Measurements from ENCODE around the gene EXD3. TPM values are rescaled to one million over a fixed set of nuclear protein-coding genes. Genes with fewer than 3 reads are reported as not detected.
"Not testable (repeated sequence)": the region's sequence is repeated elsewhere in the genome, so short reads cannot be mapped to it uniquely, and the experiment has no call there.

EXD3 gene
- polyA plus RNA-seq, 3 donors, result 12.0 to 35.4 (median 16.6) TPM

GRCh38 chr9:137359850-137360249, 63.1 kb downstream of the EXD3 start:
- DNase-seq (ENCODE audit: extremely low read depth in 1 of 11, low read depth in 9 of 11, low spot score in 4 of 11), result no peak

GRCh38 chr9:137358126-137358525, 64.8 kb downstream of the EXD3 start:
- DNase-seq (ENCODE audit: extremely low read depth in 1 of 11, low read depth in 9 of 11, low spot score in 4 of 11), result no peak

DNA sequence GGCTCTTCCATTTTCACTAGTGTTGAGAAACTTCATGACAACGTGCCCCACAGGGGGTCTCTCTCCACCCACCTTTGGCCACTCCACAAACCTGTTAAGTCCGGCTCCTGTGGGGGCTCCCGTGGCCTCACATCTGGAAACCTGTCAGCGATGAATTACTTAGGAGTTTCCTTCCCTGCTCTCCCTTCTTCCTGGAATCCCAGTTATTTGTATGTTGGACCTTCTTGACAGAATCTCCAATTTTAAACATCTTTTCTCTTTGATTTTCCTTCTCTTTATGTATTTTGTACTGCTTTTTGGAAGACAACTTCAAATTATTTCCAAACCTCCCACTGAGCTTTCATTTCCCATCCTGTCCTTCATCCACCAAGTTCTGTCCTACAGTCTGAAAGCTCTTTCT, 65.8 kb downstream of the EXD3 start:
- no peak for DNase-seq (ENCODE audit: extremely low read depth in 1 of 11, low read depth in 9 of 11, low spot score in 4 of 11)

- DNase-seq (ENCODE audit: extremely low read depth in 1 of 11, low read depth in 9 of 11, low spot score in 4 of 11), result no peak
These were observed 67.1 kb downstream of the EXD3 start for GRCh38 chr9:137355761-137356365.

DNA sequence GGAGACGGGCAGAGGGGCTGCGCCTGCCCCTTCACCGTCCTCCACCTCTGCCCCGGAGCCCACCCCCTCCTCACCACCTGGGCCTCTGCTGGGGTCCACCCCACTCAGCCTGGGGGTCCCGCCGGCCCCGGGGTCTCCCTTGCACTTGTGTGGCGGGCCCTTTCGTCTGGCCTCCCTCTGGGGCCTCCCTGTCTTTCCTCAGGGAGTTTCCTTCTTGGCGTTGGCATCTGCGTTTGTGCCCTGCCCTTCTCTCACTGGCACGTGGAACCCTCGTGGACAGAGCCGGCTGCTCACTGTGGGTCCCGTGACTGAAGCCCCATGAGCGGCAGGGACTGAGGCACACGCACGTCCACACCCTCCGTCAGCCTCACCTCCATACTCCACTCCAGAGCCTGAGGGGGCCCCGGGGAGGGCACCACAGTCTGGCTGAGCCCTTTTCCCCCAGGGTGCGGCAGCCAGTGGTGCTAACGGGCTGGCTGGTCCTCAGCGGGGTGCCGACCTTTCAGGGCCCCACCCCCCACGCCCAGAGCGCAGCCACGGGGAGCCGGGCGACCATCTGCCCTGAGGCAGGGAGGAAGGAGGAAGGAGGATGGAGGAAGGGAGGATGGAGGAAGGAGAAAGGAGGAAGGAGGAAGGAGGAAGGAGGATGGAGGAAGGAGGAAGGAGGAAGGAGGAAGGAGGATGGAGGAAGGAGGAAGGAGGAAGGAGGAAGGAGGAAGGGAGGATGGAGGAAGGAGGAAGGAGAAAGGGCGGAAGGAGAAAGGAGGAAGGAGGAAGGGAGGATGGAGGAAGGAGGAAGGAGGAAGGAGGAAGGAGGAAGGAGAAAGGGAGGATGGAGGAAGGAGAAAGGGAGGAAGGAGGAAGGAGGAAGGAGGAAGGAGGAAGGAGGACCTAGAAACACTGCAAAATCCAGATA, 67.9 kb downstream of the EXD3 start:
- DNase-seq (ENCODE audit: extremely low read depth in 1 of 11, low read depth in 9 of 11, low spot score in 4 of 11), result no peak

GRCh38 chr9:137354153-137354844, 68.7 kb downstream of the EXD3 start:
- no peak for DNase-seq (ENCODE audit: extremely low read depth in 1 of 11, low read depth in 9 of 11, low spot score in 4 of 11)

GRCh38 chr9:137353223-137354152, 69.5 kb downstream of the EXD3 start:
- DNase-seq (ENCODE audit: extremely low read depth in 1 of 11, low read depth in 9 of 11, low spot score in 4 of 11), result no peak

DNA sequence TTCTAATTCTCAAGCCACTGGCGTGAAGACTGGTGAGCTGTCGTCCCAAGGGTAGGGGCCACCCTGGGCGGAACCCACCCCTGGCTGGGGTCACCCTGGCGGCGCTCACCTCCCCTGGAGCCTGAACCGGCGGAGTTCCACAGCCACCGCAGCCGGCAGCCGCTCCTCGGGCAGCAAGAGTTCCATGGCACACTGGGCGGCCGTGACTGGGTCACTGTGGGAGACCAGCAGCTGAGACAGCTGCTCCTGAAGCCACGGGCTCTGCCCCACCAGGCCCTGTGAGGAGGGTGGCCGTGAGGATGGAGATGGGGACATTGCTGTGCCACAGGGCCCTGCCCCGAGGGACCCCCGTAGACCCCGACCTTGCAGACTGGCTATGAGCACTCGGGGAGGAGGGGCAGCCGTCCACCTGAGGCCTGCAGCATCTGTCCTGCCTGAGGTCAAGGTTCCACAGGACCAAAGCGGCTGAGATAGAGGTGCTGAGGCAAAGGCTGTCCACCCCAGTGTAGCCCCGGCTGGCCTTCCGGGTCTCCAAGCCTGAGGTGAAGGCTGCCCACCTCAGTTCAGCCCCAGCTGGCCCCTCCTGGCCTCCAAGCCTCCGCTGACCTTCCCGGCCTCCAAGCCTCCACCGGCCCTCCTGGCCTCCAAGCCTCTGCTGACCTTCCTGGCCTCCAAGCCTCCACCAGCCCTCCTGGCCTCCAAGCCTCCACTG, 70.3 kb downstream of the EXD3 start:
- no peak for DNase-seq (ENCODE audit: extremely low read depth in 1 of 11, low read depth in 9 of 11, low spot score in 4 of 11)

DNA sequence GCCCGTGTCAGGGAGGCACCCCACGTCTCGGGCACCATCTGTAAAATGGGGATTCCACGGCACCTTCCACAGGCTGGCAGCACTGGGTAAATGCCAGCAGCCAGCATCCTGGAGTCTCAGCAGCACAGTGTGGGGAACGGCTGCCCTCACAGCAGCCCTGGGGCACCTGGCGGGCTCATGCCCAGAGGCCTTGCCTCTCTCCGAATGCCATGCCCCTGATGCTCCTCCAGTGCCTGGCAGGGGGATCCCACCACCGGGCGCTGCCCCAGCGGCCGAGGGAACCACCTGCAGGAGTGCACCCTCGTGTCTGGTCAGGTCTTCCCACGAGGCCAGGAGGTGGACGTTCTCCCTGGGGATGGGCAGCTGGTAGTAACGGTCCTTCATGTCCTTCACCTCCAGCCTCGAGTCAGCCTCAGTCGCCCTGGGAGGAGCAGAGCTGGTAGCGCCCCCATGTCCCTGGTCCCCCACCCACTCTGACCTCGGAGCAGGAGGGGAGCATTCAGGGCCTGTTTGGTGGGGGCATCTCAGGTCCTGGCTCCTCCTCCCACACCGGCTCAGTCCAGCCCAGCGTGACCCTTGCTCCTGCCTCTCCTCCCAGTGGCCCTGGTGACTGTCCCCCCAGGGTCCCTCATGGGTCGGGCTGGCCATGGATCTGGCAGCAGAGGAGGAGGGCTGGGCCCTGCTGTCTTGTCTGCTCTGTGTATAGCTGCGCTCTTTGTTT, 71.0 kb downstream of the EXD3 start:
- DNase-seq (ENCODE audit: extremely low read depth in 1 of 11, low read depth in 9 of 11, low spot score in 4 of 11), result no peak

GRCh38 chr9:137350696-137351584, 72.0 kb downstream of the EXD3 start:
- no peak for DNase-seq (ENCODE audit: extremely low read depth in 1 of 11, low read depth in 9 of 11, low spot score in 4 of 11)

- DNase-seq (ENCODE audit: extremely low read depth in 1 of 11, low read depth in 9 of 11, low spot score in 4 of 11), result no peak
These were observed 73.4 kb downstream of the EXD3 start for GRCh38 chr9:137349471-137350033.

DNA sequence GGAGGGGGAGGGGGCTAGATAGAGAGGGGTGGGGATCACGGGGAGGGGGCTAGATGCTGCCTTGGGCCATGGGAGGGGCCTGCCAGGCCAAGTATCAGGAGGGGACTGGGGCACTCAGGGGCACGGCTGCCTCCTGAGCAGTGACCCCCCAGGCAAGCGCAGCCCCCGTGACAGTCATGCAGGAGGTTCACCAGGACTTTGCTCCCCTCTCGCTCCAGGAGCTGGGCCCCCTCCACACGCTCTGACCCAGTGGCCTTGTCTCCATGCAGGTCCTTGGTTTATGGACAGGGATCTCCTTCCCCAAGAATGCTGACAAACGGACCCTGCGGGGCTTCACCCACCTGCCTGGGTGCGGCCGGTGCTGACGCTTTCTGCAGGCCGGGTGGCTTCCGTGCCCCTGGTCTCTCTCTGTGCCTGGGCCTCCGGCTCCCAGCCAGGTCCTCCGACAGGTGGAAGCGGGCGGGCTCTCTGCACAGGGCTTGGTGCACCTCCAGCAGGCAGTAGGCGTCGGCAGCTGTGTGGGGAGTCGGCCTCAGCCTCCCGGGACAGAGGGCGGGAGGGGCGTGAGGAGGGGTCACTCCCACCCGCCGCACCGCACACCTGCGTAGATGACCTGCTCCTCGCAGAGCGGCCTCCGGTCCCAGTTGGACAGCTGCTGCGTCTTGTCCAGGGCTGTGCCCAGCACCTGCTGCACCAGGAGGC, 74.0 kb downstream of the EXD3 start:
- DNase-seq (ENCODE audit: extremely low read depth in 1 of 11, low read depth in 9 of 11, low spot score in 4 of 11), result no peak

DNA sequence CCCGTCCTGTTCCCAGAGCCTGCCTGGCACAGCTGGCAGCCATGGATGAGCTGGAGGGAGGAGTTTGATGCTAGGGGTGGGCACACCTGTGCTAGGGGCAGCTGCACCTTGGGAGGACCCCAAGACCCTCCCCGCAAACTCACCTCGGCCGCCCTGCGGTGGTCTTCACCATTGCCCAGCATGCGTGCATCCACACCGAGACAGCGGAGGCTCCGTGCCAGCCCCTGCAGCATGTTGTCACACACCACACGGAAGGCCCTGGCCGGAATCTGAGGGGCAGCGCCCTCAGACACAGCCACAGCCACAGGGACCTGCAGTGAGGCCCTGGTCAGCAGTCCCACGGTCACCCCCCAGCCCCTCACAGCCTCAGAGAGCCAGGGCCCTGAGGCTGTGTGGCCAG, 75.0 kb downstream of the EXD3 start:
- no peak for DNase-seq (ENCODE audit: extremely low read depth in 1 of 11, low read depth in 9 of 11, low spot score in 4 of 11)

DNA sequence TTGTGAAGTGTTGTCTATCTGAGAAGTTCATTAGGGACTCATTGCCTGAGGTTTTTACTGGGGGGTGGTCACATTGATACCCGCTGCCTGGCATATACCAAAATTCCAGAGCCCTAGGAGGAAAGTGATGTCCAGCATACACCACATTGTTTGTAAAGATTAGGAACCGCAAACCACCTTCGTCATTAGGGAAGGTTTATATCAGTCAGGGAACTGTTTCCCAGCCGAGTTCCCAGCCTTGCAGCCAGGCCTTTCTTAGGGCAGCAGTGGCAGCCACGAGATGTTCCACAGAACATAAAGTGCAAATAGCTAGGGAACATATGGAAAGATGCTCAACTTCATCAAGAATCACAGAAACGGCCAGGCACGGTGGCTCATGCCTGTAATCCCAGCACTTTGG, 80.5 kb downstream of the EXD3 start:
- DNase-seq (ENCODE audit: extremely low read depth in 1 of 11, low read depth in 9 of 11, low spot score in 4 of 11), result no peak

DNA sequence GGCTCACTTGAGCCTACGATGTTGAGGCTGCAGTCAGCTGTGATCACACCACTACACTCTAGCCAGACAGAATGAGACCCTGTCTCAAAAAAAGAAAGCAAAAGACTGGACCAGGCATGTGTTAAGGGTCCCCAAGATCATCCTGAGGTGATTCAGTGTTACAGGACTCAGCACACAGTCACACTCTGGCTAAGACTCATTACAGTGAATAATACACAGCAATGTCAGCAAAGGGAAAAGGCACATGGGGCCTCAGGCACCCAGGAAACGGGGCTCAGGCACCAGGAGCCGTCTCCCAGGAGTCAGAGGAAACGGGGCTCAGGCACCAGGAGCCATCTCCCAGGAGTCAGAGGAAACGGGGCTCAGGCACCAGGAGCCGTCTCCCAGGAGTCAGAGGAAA, 81.7 kb downstream of the EXD3 start:
- no peak for DNase-seq (ENCODE audit: extremely low read depth in 1 of 11, low read depth in 9 of 11, low spot score in 4 of 11)

- DNase-seq (ENCODE audit: extremely low read depth in 1 of 11, low read depth in 9 of 11, low spot score in 4 of 11), result not testable (repeated sequence)
These were observed 83.0 kb downstream of the EXD3 start for GRCh38 chr9:137339908-137340462.

All from renal cortex interstitium (tissue), 11 donors.